HEK293 (cell line): ENCODE data around the gene CDKL5.

ENCODE experiments used
- CTCF ChIA-PET: fragments of 350-600 bp; formaldehyde crosslinking; extraction: SDS; loops from one replicate; lab custom pipeline; 2021; ENCODE audit warnings: antibody characterized with exemption; lab: Yijun Ruan, JAX
- POLR2A ChIA-PET: fragments of 300-600 bp; formaldehyde crosslinking; extraction: SDS; loops from one replicate; lab custom pipeline; 2020; ENCODE audit warnings: antibody characterized with exemption, inconsistent platforms; lab: Yijun Ruan, JAX
- H3K27ac ChIP-seq: fragments of 200-500 bp; sonication (Bioruptor generic); 2 replicates; pipeline ENCODE4 v1.5.1; 2014; ENCODE audit warnings: low read depth, low read length, control low read depth, inconsistent platforms; ENCODE audit errors: extremely low read depth
- H3K36me3 ChIP-seq, 2 experiments: fragments of 200-500 bp in 1 of 2; sonication (Bioruptor generic) in 1 of 2; 1 replicate in 1 of 2; 2 replicates in 1 of 2; pipeline ENCODE4 v1.5.1; 2014 to 2017; ENCODE audit warnings: inconsistent platforms in 2 of 2, low read length in 2 of 2; ENCODE audit not compliant: control insufficient read depth in 2 of 2, insufficient read depth in 1 of 2
- H3K4me1 ChIP-seq: fragments of 200-500 bp; sonication (Bioruptor generic); 2 replicates; pipeline ENCODE4 v1.5.1; 2014; ENCODE audit warnings: mild to moderate bottlenecking, low read length, inconsistent platforms; ENCODE audit not compliant: control insufficient read depth, insufficient read depth
- H3K4me3 ChIP-seq: 2 replicates; pipeline ENCODE4 v1.5.1; 2011; ENCODE audit warnings: low read depth, mild to moderate bottlenecking, control low read depth, low read length, moderate library complexity
- H3K9me3 ChIP-seq: fragments of 200-500 bp; sonication (Bioruptor generic); 2 replicates; pipeline ENCODE4 v1.5.1; 2014; ENCODE audit warnings: low read depth, low read length, inconsistent platforms; ENCODE audit not compliant: control insufficient read depth, insufficient read depth
- FEZF1 ChIP-seq: fragments of 450-650 bp; formaldehyde crosslinking; IDR thresholded peaks from 2 replicates; pipeline ENCODE4 v1.5.1; 2016; ENCODE audit warnings: missing biosample characterization, missing genetic modification characterization
- HOXA7 ChIP-seq: sonication (generic); formaldehyde crosslinking; IDR thresholded peaks from 2 replicates; pipeline ENCODE4 v1.8.1; 2022; ENCODE audit warnings: missing genetic modification reagents, borderline replicate concordance
- HOXD13 ChIP-seq: sonication (generic); formaldehyde crosslinking; IDR thresholded peaks from 2 replicates; pipeline ENCODE4 v1.8.0; 2022; ENCODE audit warnings: missing genetic modification reagents, borderline replicate concordance
- KLF7 ChIP-seq: fragments of 450-650 bp; formaldehyde crosslinking; IDR thresholded peaks from 2 replicates; pipeline ENCODE4 v1.5.1; 2016; ENCODE audit warnings: missing biosample characterization, missing genetic modification characterization, borderline replicate concordance
- ZFHX2 ChIP-seq: fragments of 450-650 bp; formaldehyde crosslinking; conservative IDR thresholded peaks from 2 replicates; pipeline ENCODE4 v1.5.1; 2016; ENCODE audit warnings: missing biosample characterization, missing genetic modification characterization
- ZNF138 ChIP-seq: fragments of 450-650 bp; formaldehyde crosslinking; IDR thresholded peaks from 2 replicates; pipeline ENCODE4 v1.5.1; 2016; ENCODE audit warnings: missing biosample characterization, missing genetic modification characterization, borderline replicate concordance
- ZNF174 ChIP-seq: fragments of 450-650 bp; formaldehyde crosslinking; IDR thresholded peaks from 2 replicates; pipeline ENCODE4 v1.5.0; 2017; ENCODE audit warnings: missing biosample characterization, mild to moderate bottlenecking, missing genetic modification characterization
- ZNF221 ChIP-seq: fragments of 450-650 bp; formaldehyde crosslinking; IDR thresholded peaks from 2 replicates; pipeline ENCODE4 v1.5.1; 2017; ENCODE audit warnings: missing biosample characterization, missing genetic modification characterization, borderline replicate concordance
- ZNF266 ChIP-seq: fragments of 450-650 bp; formaldehyde crosslinking; IDR thresholded peaks from 2 replicates; pipeline ENCODE4 v1.5.1; 2016; ENCODE audit warnings: missing biosample characterization, missing genetic modification characterization, low read depth
- ZNF302 ChIP-seq: fragments of 450-650 bp; formaldehyde crosslinking; IDR thresholded peaks from 2 replicates; pipeline ENCODE4 v1.5.1; 2016; ENCODE audit warnings: missing biosample characterization, missing genetic modification characterization, low read depth
- ZNF350 ChIP-seq: fragments of 450-650 bp; formaldehyde crosslinking; IDR thresholded peaks from 2 replicates; pipeline ENCODE4 v1.5.0; 2017; ENCODE audit warnings: missing biosample characterization, mild to moderate bottlenecking, missing genetic modification characterization
- ZNF391 ChIP-seq: fragments of 450-650 bp; formaldehyde crosslinking; IDR thresholded peaks from 2 replicates; pipeline ENCODE4 v1.5.1; 2016; ENCODE audit warnings: low read depth, missing biosample characterization, missing genetic modification characterization, borderline replicate concordance
- ZNF561 ChIP-seq: fragments of 450-650 bp; IDR thresholded peaks from 2 replicates; pipeline ENCODE4 v1.5.1; 2018; ENCODE audit warnings: missing biosample characterization, missing genetic modification characterization, borderline replicate concordance
- ZNF571 ChIP-seq: fragments of 450-650 bp; formaldehyde crosslinking; IDR thresholded peaks from 2 replicates; pipeline ENCODE4 v1.5.0; 2017; ENCODE audit warnings: missing biosample characterization, missing genetic modification characterization
- ZNF596 ChIP-seq: fragments of 450-650 bp; IDR thresholded peaks from 2 replicates; pipeline ENCODE4 v1.5.0; 2018; ENCODE audit warnings: missing biosample characterization, mild to moderate bottlenecking, missing genetic modification characterization, moderate library complexity
- ZNF623 ChIP-seq: fragments of 450-650 bp; formaldehyde crosslinking; IDR thresholded peaks from 2 replicates; pipeline ENCODE4 v1.5.1; 2016; ENCODE audit warnings: missing biosample characterization, missing genetic modification characterization
- ZNF701 ChIP-seq: fragments of 450-650 bp; formaldehyde crosslinking; IDR thresholded peaks from 2 replicates; pipeline ENCODE4 v1.5.1; 2016; ENCODE audit warnings: missing biosample characterization, missing genetic modification characterization
- ZXDB ChIP-seq: fragments of 450-650 bp; formaldehyde crosslinking; IDR thresholded peaks from 2 replicates; pipeline ENCODE4 v1.5.1; 2016; ENCODE audit warnings: missing biosample characterization, missing genetic modification characterization
- TF ChIP-seq, protein P1 (sequence below): fragments of 450-650 bp; formaldehyde crosslinking; IDR thresholded peaks from 2 replicates; pipeline ENCODE4 v1.5.1; 2016; ENCODE audit warnings: missing biosample characterization, missing genetic modification characterization

The CDKL5 gene

GRCh38 chrX:18598413-18598812, 173.0 kb downstream of the CDKL5 start:
- TF ChIP-seq ZNF596 (tag by site-specific recombination) (no peak), ZNF350 (tag by site-specific recombination) (no peak), HOXA7 (CRISPR knock-in tag) (no peak), ZNF138 (tag by site-specific recombination) (no peak), ZNF174 (tag by site-specific recombination) (no peak), ZXDB (tag by site-specific recombination) (no peak)
- TF ChIP-seq, protein P1, sequence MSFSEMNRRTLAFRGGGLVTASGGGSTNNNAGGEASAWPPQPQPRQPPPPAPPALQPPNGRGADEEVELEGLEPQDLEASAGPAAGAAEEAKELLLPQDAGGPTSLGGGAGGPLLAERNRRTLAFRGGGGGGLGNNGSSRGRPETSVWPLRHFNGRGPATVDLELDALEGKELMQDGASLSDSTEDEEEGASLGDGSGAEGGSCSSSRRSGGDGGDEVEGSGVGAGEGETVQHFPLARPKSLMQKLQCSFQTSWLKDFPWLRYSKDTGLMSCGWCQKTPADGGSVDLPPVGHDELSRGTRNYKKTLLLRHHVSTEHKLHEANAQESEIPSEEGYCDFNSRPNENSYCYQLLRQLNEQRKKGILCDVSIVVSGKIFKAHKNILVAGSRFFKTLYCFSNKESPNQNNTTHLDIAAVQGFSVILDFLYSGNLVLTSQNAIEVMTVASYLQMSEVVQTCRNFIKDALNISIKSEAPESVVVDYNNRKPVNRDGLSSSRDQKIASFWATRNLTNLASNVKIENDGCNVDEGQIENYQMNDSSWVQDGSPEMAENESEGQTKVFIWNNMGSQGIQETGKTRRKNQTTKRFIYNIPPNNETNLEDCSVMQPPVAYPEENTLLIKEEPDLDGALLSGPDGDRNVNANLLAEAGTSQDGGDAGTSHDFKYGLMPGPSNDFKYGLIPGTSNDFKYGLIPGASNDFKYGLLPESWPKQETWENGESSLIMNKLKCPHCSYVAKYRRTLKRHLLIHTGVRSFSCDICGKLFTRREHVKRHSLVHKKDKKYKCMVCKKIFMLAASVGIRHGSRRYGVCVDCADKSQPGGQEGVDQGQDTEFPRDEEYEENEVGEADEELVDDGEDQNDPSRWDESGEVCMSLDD (tag by site-specific recombination), result no peak
- POLR2A ChIA-PET, result no interaction called here
- Histone ChIP-seq H3K27ac (no peak overlapping the region), H3K4me1 (no peaks in the 10 kb centered on the region), H3K36me3 (no peaks in the 10 kb centered on the region), H3K9me3 (no peaks in the 10 kb centered on the region), H3K4me3 (no peak overlapping the region)
- CTCF ChIA-PET, result no interaction called here

DNA sequence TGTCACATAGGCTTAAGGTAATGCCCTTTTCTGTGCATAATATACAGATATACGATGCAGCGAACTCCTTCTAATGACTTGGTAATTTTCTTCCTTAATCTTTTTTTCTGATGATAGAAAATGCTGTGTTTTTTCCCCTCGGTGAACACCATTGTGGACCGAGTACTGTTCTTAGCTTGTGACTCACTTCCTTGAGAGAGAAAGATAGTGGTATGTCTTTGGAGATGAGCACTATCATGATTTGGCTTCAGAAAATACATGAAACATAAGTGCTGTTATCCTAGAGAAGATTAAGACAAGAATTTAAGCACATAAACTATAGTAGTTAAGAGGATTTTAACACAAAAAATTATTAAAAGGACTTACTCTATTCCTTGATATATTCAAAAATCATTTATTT, 182.6 kb downstream of the CDKL5 start:
- ChIA-PET CTCF (no interaction called here), POLR2A (no interaction called here)
- Histone ChIP-seq H3K36me3 (peaks cover 0 to 18% of the 10 kb centered on the region in 2 experiments; a peak in 2 of 3 replicates), H3K27ac (no peak overlapping the region), H3K4me3 (no peak overlapping the region), H3K9me3 (no peaks in the 10 kb centered on the region), H3K4me1 (no peaks in the 10 kb centered on the region)
- no peak for TF ChIP-seq ZFHX2 (tag by site-specific recombination)

DNA sequence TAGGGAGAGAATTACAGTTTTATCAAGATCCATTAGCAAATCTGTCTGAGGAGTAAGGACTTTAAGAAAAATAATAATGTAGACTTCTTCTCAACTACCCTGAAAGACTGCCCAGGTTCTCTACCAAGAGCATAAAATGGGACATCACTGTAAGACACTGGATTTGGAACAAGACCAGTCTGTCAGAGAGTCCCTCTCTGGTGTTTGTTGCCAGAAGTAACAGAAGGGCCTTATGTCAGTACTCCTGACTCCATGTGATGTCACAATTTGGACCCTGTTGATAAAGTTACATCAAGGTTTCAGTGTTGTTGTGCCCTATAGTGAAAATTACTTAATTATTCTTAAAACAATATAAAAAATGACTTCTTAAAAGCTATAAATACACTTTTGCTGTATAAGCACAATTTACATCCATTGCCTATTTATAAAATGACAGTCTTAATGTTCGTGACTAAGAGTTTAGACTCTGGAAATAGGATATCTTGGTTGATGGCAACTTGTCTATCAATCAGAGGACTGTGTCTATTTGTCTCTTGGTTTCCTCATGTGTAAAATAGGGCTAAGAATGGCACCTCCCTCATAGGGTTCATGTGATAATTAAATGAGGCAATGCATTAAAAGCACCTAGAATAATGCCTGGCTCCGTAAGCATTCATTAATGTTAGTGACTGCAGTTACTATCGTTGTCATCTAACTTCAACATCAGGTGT, 188.7 kb downstream of the CDKL5 start:
- CTCF ChIA-PET, result no interaction called here
- H3K4me3 ChIP-seq, result no peak overlapping the region
- no peak for TF ChIP-seq ZNF561
- TF ChIP-seq ZNF571, result no peak
- TF ChIP-seq HOXA7 (CRISPR knock-in tag), result no peak
- no peak for TF ChIP-seq HOXD13
- no peak for TF ChIP-seq ZNF302
- TF ChIP-seq ZNF221, result no peak
- TF ChIP-seq ZNF623 (tag by site-specific recombination), result no peak
- TF ChIP-seq ZNF701, result no peak
- TF ChIP-seq ZNF266 (tag by site-specific recombination), result no peak
- TF ChIP-seq FEZF1 (tag by site-specific recombination), result no peak
- no peak for TF ChIP-seq ZNF391 (tag by site-specific recombination)
- no peak for TF ChIP-seq KLF7 (tag by site-specific recombination)
- TF ChIP-seq, all 188 proteins: peak for 0
- Histone ChIP-seq H3K36me3 (peaks cover 0 to 12% of the 10 kb centered on the region in 2 experiments; a peak in 2 of 3 replicates), H3K4me1 (no peaks in the 10 kb centered on the region), H3K9me3 (no peaks in the 10 kb centered on the region), H3K27ac (no peak overlapping the region)
- POLR2A ChIA-PET, result no interaction called here
